GM18508 (cell line): ENCODE results near the gene SLC35F6.

ENCODE experiments used
- ATAC-seq: cut with Tn5 transposase; IDR thresholded peaks from one replicate; pipeline ENCODE4 v1.9.1; 2021; ENCODE audit warnings: moderate number of reproducible peaks; ENCODE audit not compliant: insufficient read depth, unreplicated experiment

The SLC35F6 gene

GRCh38 chr2:26764078-26764887, at the start of gene SLC35F6:
Gene SLC35F6, plus strand, starts transcription at chr2:26764284. Its CDS starts 66 bp downstream, at chr2:26764350.
- ATAC-seq: no peak

- ATAC-seq: no peak
Observed at GRCh38 chr2:26715528-26716270, 48.4 kb upstream of the SLC35F6 start.

- ATAC-seq: no peak
Observed at GRCh38 chr2:26716340-26716739, 47.7 kb upstream of the SLC35F6 start.

GRCh38 chr2:26716769-26717168, 47.3 kb upstream of the SLC35F6 start:
- no peak for ATAC-seq

GRCh38 chr2:26717362-26717761, 46.7 kb upstream of the SLC35F6 start:
- no peak for ATAC-seq

GRCh38 chr2:26718949-26719686, 45.0 kb upstream of the SLC35F6 start:
- ATAC-seq: no peak

GRCh38 chr2:26720322-26721114, 43.6 kb upstream of the SLC35F6 start:
- no peak for ATAC-seq

- ATAC-seq: no peak
Observed at GRCh38 chr2:26721115-26722032, 42.7 kb upstream of the SLC35F6 start.

GRCh38 chr2:26722328-26722727, 41.8 kb upstream of the SLC35F6 start:
- no peak for ATAC-seq

- no peak for ATAC-seq
Observed at GRCh38 chr2:26722911-26723310, 41.2 kb upstream of the SLC35F6 start.

- ATAC-seq: no peak
Observed at GRCh38 chr2:26723475-26723874, 40.6 kb upstream of the SLC35F6 start.

- ATAC-seq: no peak
Observed at GRCh38 chr2:26723991-26724750, 39.9 kb upstream of the SLC35F6 start.

GRCh38 chr2:26724784-26725520, 39.1 kb upstream of the SLC35F6 start:
- no peak for ATAC-seq

- no peak for ATAC-seq
Observed at GRCh38 chr2:26725521-26725820, 38.6 kb upstream of the SLC35F6 start.

GRCh38 chr2:26726228-26726627, 37.9 kb upstream of the SLC35F6 start:
- no peak for ATAC-seq

GRCh38 chr2:26727641-26728561, 36.2 kb upstream of the SLC35F6 start:
- ATAC-seq: no peak

GRCh38 chr2:26729311-26729710, 34.8 kb upstream of the SLC35F6 start:
- ATAC-seq: no peak
